Natural killer cell (primary cell): ENCODE results near the gene DSG2. TPM values are rescaled to one million over a fixed set of nuclear protein-coding genes. Genes with fewer than 3 reads are reported as not detected.

Experiments used
- ATAC-seq, 3 donors: fragments of 150-1000 bp in 2 of 3; fragments of 200-7000 bp in 1 of 3; cut with Tn5 transposase; 1 replicate in 1 of 3; 2 replicates in 2 of 3; pipeline ENCODE4 v1.10.0; 2021; ENCODE audit warnings: mild to moderate bottlenecking in 2 of 3, moderate library complexity in 2 of 3
- DNase-seq, 2 donors: peaks; one replicate each; pipeline versions ENCODE4 v3.0.0 to v3.0.0-alpha.2; 2013 to 2021; ENCODE audit warnings: mixed read lengths in 1 of 2
- H3K27ac ChIP-seq: one replicate; pipeline ENCODE4 v1.5.1; 2013; ENCODE audit warnings: mild to moderate bottlenecking, low read length
- H3K27me3 ChIP-seq: one replicate; pipeline ENCODE4 v1.6.1; 2013; ENCODE audit warnings: low read length; ENCODE audit not compliant: control insufficient read depth, insufficient read depth
- H3K36me3 ChIP-seq: one replicate; pipeline ENCODE4 v1.6.1; 2013; ENCODE audit warnings: low read length; ENCODE audit not compliant: control insufficient read depth, insufficient read depth
- H3K4me1 ChIP-seq: one replicate; pipeline ENCODE4 v1.6.1; 2013; ENCODE audit warnings: low read length; ENCODE audit not compliant: control insufficient read depth, insufficient read depth
- H3K4me3 ChIP-seq: one replicate; pipeline ENCODE4 v1.5.1; 2013; ENCODE audit warnings: low read length
- H3K9me3 ChIP-seq: one replicate; pipeline ENCODE4 v1.6.1; 2013; ENCODE audit warnings: low read length; ENCODE audit not compliant: control insufficient read depth, insufficient read depth
- H3K27ac Mint-ChIP-seq, 2 donors: one replicate each; pipeline ENCODE4 v1.8.0; 2022; ENCODE audit warnings: mild to moderate bottlenecking in 2 of 2, mixed read lengths in 2 of 2, moderate library complexity in 1 of 2
- H3K27me3 Mint-ChIP-seq, 2 donors: one replicate each; pipeline ENCODE4 v1.8.0; 2022; ENCODE audit warnings: low read depth in 2 of 2, mixed read lengths in 2 of 2
- H3K36me3 Mint-ChIP-seq: one replicate; pipeline ENCODE4 v1.8.0; 2022; ENCODE audit warnings: mixed read lengths
- H3K4me1 Mint-ChIP-seq, 2 donors: one replicate each; pipeline ENCODE4 v1.8.0; 2022; ENCODE audit warnings: mixed read lengths in 2 of 2
- H3K4me3 Mint-ChIP-seq: one replicate; pipeline ENCODE4 v1.8.0; 2022; ENCODE audit warnings: mild to moderate bottlenecking, moderate library complexity, mixed read lengths
- H3K9me3 Mint-ChIP-seq, 2 donors: one replicate each; pipeline ENCODE4 v1.8.0; 2022; ENCODE audit warnings: mixed read lengths in 2 of 2
- CTCF ChIP-seq: fragments of 200-600 bp; IDR thresholded peaks from one replicate; pipeline ENCODE4 v1.8.0; 2022; ENCODE audit warnings: antibody characterized with exemption
- WGBS: methylation state at CpG from one replicate; pipeline ENCODE4 v1.1.7; 2013; ENCODE audit warnings: missing lambda C conversion rate; ENCODE audit not compliant: insufficient coverage; 5-methylcytosine and 5-hydroxymethylcytosine counted together
- intact Hi-C: fragments of 100-400 bp; cut with micrococcal nuclease; formaldehyde crosslinking; loops from one replicate; pipeline ENCODE4 v1.14.2; 2022
- total RNA-seq, 4 donors: library from RNA; stranded (reverse); fragments of 120-200 nt in 1 of 4; gene quantifications; one replicate each; pipeline versions ENCODE4 v1.2.3 to v1.2.4, GENCODE V29; 2013 to 2022

The DSG2 gene
- total RNA-seq, 3 donors from 2014 or later (not counting 1 experiment from before 2014, with no cell fraction given), result 0.05 to 0.53 TPM; not detected in 1

- Mint-ChIP-seq H3K4me1 (no peaks in the 10 kb centered on the region), H3K9me3 (no peaks in the 10 kb centered on the region), H3K27me3 (peaks cover 8 to 19% of the 10 kb centered on the region in 2 donors), H3K36me3 (no peaks in the 10 kb centered on the region), H3K27ac (no peak overlapping the region), H3K4me3 (no peak overlapping the region)
- H3K36me3 ChIP-seq, result no peaks in the 10 kb centered on the region
- no peak overlapping the region for H3K4me3 ChIP-seq
- TF ChIP-seq CTCF, result no peak
- WGBS, result 76% methylated on average over 4 of the region's 4 CpGs
- no peak overlapping the region for H3K27ac ChIP-seq
- H3K9me3 ChIP-seq, result no peaks in the 10 kb centered on the region
- intact Hi-C loops, result no loop called here
- no peaks in the 10 kb centered on the region for H3K4me1 ChIP-seq
- ATAC-seq (no peak), DNase-seq (no peak)
- no peaks in the 10 kb centered on the region for H3K27me3 ChIP-seq
Observed at GRCh38 chr18:31513189-31513935, 15.4 kb downstream of the DSG2 start.

- no peak overlapping the region for H3K27ac Mint-ChIP-seq
- H3K9me3 Mint-ChIP-seq, result no peaks in the 10 kb centered on the region
- Histone ChIP-seq H3K9me3 (no peaks in the 10 kb centered on the region), H3K4me1 (no peaks in the 10 kb centered on the region), H3K27me3 (no peaks in the 10 kb centered on the region), H3K27ac (no peak overlapping the region), H3K36me3 (no peaks in the 10 kb centered on the region), H3K4me3 (no peak overlapping the region)
- intact Hi-C loops, result no loop called here
- H3K4me3 Mint-ChIP-seq, result no peak overlapping the region
- no peak for TF ChIP-seq CTCF
- WGBS, result 94% methylated on average over 3 of the region's 3 CpGs
- H3K36me3 Mint-ChIP-seq, result no peaks in the 10 kb centered on the region
- H3K27me3 Mint-ChIP-seq, result peaks cover 5 to 17% of the 10 kb centered on the region in 2 donors
- DNase-seq (no peak), ATAC-seq (no peak)
- H3K4me1 Mint-ChIP-seq, result no peaks in the 10 kb centered on the region
Observed at GRCh38 chr18:31516437-31516836, 18.5 kb downstream of the DSG2 start.

GRCh38 chr18:31526374-31526773 is 28.4 kb downstream of the DSG2 start:
- DNase-seq, result no peak
- no peaks in the 10 kb centered on the region for H3K36me3 ChIP-seq
- Mint-ChIP-seq H3K4me1 (no peaks in the 10 kb centered on the region), H3K27ac (no peak overlapping the region), H3K9me3 (no peaks in the 10 kb centered on the region), H3K36me3 (no peaks in the 10 kb centered on the region), H3K27me3 (no peaks in the 10 kb centered on the region), H3K4me3 (no peak overlapping the region)
- ATAC-seq, result no peak
- TF ChIP-seq CTCF, result no peak
- intact Hi-C loops, result no loop called here
- H3K27ac ChIP-seq, result no peak overlapping the region
- H3K9me3 ChIP-seq, result no peaks in the 10 kb centered on the region
- no peaks in the 10 kb centered on the region for H3K27me3 ChIP-seq
- no peaks in the 10 kb centered on the region for H3K4me1 ChIP-seq
- WGBS, result 89% methylated on average over 7 of the region's 7 CpGs
- H3K4me3 ChIP-seq, result no peak overlapping the region

- no peak overlapping the region for H3K27ac Mint-ChIP-seq
- Histone ChIP-seq H3K27ac (no peak overlapping the region), H3K27me3 (no peaks in the 10 kb centered on the region), H3K9me3 (no peaks in the 10 kb centered on the region), H3K36me3 (no peaks in the 10 kb centered on the region), H3K4me1 (no peaks in the 10 kb centered on the region), H3K4me3 (no peak overlapping the region)
- H3K4me1 Mint-ChIP-seq, result no peaks in the 10 kb centered on the region
- TF ChIP-seq CTCF, result no peak
- no peaks in the 10 kb centered on the region for H3K27me3 Mint-ChIP-seq
- no peak overlapping the region for H3K4me3 Mint-ChIP-seq
- intact Hi-C loops, result no loop called here
- 89% methylated on average over 1 of the region's 1 CpG for WGBS
- ATAC-seq (no peak), DNase-seq (no peak)
- no peaks in the 10 kb centered on the region for H3K9me3 Mint-ChIP-seq
- H3K36me3 Mint-ChIP-seq, result no peaks in the 10 kb centered on the region
Observed at GRCh38 chr18:31533236-31533635, 35.3 kb downstream of the DSG2 start.
